ENCODE measurements around the gene MTG2. TPM values are rescaled to one million over a fixed set of nuclear protein-coding genes. Genes with fewer than 3 reads are reported as not detected.

The MTG2 gene
- total and polyA plus RNA-seq, 2 of the 8 experiments (the other 6 are each of a cell fraction or from before 2014, with no cell fraction given): 14.4 to 22.8 TPM

GRCh38 chr20:62203378-62204030 lies 20.7 kb downstream of the MTG2 start:
- Histone ChIP-seq H3K4me3 (ENCODE audit: extremely low read depth in 1 of 4, insufficient read depth in 2 of 4, low read depth in 3 of 4, low read length in 4 of 4) (no peak overlapping the region), H3K9me3 (ENCODE audit: insufficient read depth in 2 of 2, low read depth in 1 of 2, low read length in 1 of 2) (no peaks in the 10 kb centered on the region), H3K23me2 (ENCODE audit: low read depth, low read length) (no peaks in the 10 kb centered on the region), H3K27me3 (replicated peaks in 1 of 4; ENCODE audit: control insufficient read depth in 3 of 4, extremely low read depth in 1 of 4, insufficient read depth in 3 of 4, low read length in 3 of 4) (no peaks in the 10 kb centered on the region), H2AFZ (ENCODE audit: low read length) (no peak overlapping the region), H3K14ac (ENCODE audit: insufficient read length) (no peak overlapping the region), H3K79me1 (ENCODE audit: low read depth, low read length) (no peaks in the 10 kb centered on the region), H3K56ac (replicated peaks; ENCODE audit: insufficient read length, low read depth, low read length) (no peak overlapping the region), H2AK5ac (ENCODE audit: low read depth, low read length) (no peak overlapping the region), H3K4me1 (replicated peaks in 1 of 4; ENCODE audit: control insufficient read depth in 3 of 4, insufficient read depth in 4 of 4, low read length in 3 of 4) (no peaks in the 10 kb centered on the region), H3K27ac (ENCODE audit: low read depth, low read length) (no peak overlapping the region), H2BK5ac (ENCODE audit: low read depth, low read length) (no peak overlapping the region), H3K79me2 (ENCODE audit: control insufficient read depth in 1 of 2, insufficient read depth in 2 of 2, low read length in 2 of 2) (no peaks in the 10 kb centered on the region), H2BK15ac (ENCODE audit: low read length) (no peak overlapping the region), H3K4me2 (ENCODE audit: insufficient read depth in 1 of 2, low read depth in 2 of 2, low read length in 2 of 2) (no peak overlapping the region), H4K20me1 (replicated peaks in 1 of 2; ENCODE audit: control insufficient read depth in 1 of 2, insufficient read depth in 2 of 2, low read length in 2 of 2) (no peaks in the 10 kb centered on the region), H3K4ac (replicated peaks; ENCODE audit: insufficient read length, low read depth, low read length) (no peak overlapping the region), H2BK20ac (ENCODE audit: low read length) (no peak overlapping the region), H3K9ac (replicated peaks in 1 of 4; ENCODE audit: extremely low read depth in 1 of 4, low read depth in 3 of 4, low read length in 3 of 4) (no peak overlapping the region), H3K36me3 (ENCODE audit: control insufficient read depth in 2 of 4, insufficient read depth in 4 of 4, low read length in 3 of 4) (peaks cover 0 to 18% (median 8%) of the 10 kb centered on the region in 4 experiments; a peak in 6 of 8 replicates), H4K91ac (replicated peaks; ENCODE audit: insufficient read length, low read length) (no peak overlapping the region), H4K8ac (ENCODE audit: extremely low read depth, insufficient read depth, low read length) (no peak overlapping the region), H3K23ac (ENCODE audit: insufficient read length) (no peak overlapping the region), H2BK12ac (ENCODE audit: low read depth, low read length) (no peak overlapping the region), H4K5ac (ENCODE audit: insufficient read length, low read depth, low read length) (no peak overlapping the region), H2BK120ac (replicated peaks; ENCODE audit: low read depth, low read length) (no peak overlapping the region), H3K18ac (ENCODE audit: extremely low read depth, low read length) (no peak overlapping the region)
- WGBS, 2 experiments (ENCODE audit: extremely low coverage in 1 of 2, insufficient coverage in 1 of 2, insufficient read length in 1 of 2, insufficient replicate concordance in 2 of 2, low coverage in 1 of 2, low lambda C conversion rate in 2 of 2, missing lambda C conversion rate in 1 of 2): 90% methylated on average over 22 of the region's 22 CpGs; no CpG with 5 or more reads in 1 of the 2 experiments
- POLR2A ChIA-PET (ENCODE audit: partially characterized antibody): no interaction called here
- FAIRE-seq: no peak
- CTCF ChIA-PET (ENCODE audit: partially characterized antibody): interaction anchor here (0.6 to 1.5 kb wide), 3 partner anchors 59 to 1349 kb away, joined by 3 to 5 read pairs (median 4); no protein-coding TSS in a partner anchor
- no peak for DNase-seq (ENCODE audit: low read depth in 1 of 2, low spot score in 2 of 2)
- TF ChIP-seq RXRA (IDR thresholded peaks at IDR 0.05; ENCODE audit: insufficient read depth, low read depth, low read length) (no peak), ZNF274 (IDR thresholded peaks at IDR 0.05; ENCODE audit: borderline replicate concordance, extremely low read depth, low read length) (no peak), GABPA (IDR thresholded peaks at IDR 0.05; ENCODE audit: borderline replicate concordance, insufficient read depth, low read length) (no peak)
